Astrocyte of the cerebellum (primary cell): ENCODE measurements around the gene CST9.

Experiments used
- DNase-seq: peaks from one replicate; pipeline ENCODE4 v3.0.0-alpha.2; 2011; ENCODE audit warnings: low read depth
- H3K4me3 ChIP-seq: 2 replicates; pipeline ENCODE4 v1.5.1; 2011; ENCODE audit warnings: mild to moderate bottlenecking, low read depth, low read length, moderate library complexity
- in situ Hi-C: cut with HindIII; loops from 2 replicates; pipeline ENCODE4 v1.10.0; 2017; ENCODE audit warnings: low sequenced_read_pairs
- TF ChIP-seq, protein P1 (sequence below): IDR thresholded peaks from 2 replicates; pipeline ENCODE4 v1.5.1; 2012; ENCODE audit warnings: low read length, low read depth, moderate library complexity, mild to moderate bottlenecking; ENCODE audit errors: missing control alignments

Gene CST9

GRCh38 chr20:23603321-23603720 is 2.4 kb downstream of the CST9 start:
- TF ChIP-seq, protein P1, sequence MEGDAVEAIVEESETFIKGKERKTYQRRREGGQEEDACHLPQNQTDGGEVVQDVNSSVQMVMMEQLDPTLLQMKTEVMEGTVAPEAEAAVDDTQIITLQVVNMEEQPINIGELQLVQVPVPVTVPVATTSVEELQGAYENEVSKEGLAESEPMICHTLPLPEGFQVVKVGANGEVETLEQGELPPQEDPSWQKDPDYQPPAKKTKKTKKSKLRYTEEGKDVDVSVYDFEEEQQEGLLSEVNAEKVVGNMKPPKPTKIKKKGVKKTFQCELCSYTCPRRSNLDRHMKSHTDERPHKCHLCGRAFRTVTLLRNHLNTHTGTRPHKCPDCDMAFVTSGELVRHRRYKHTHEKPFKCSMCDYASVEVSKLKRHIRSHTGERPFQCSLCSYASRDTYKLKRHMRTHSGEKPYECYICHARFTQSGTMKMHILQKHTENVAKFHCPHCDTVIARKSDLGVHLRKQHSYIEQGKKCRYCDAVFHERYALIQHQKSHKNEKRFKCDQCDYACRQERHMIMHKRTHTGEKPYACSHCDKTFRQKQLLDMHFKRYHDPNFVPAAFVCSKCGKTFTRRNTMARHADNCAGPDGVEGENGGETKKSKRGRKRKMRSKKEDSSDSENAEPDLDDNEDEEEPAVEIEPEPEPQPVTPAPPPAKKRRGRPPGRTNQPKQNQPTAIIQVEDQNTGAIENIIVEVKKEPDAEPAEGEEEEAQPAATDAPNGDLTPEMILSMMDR = no peak
- in situ Hi-C loops = no loop called here
- H3K4me3 ChIP-seq = no peak overlapping the region
- DNase-seq = no peak

- in situ Hi-C loops = no loop called here
- no peak for DNase-seq
- H3K4me3 ChIP-seq = no peak overlapping the region
- TF ChIP-seq, protein P1 = no peak
Measured at GRCh38 chr20:23602699-23603098, 3.0 kb downstream of the CST9 start.

- H3K4me3 ChIP-seq = no peak overlapping the region
- TF ChIP-seq, protein P1 = no peak
- in situ Hi-C loops = no loop called here
- no peak for DNase-seq
Measured at GRCh38 chr20:23602241-23602640, 3.5 kb downstream of the CST9 start.

- TF ChIP-seq, protein P1 = no peak
- no peak overlapping the region for H3K4me3 ChIP-seq
- no peak for DNase-seq
- in situ Hi-C loops = no loop called here
Measured at GRCh38 chr20:23601715-23602114, 4.0 kb downstream of the CST9 start.

DNA sequence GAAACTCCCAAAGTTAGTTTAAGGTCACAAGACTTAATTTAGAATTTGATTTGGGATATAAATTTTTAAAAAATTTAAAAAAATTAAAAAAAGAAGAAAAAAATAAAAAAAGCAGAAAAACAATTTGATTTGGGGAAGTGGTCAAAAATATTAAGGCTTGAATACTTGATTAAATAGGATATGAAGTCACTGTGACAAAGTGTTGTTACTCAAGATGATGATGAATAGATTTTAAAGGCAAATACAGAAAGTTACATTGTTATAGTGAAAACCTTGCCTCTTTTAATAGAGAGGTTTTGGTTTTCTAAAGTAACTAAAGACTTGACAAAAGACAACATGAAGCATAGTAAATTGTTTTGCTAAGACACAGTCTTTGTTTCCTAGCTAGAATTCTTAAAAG is 7.2 kb downstream of the CST9 start:
- no peak for DNase-seq
- no peak overlapping the region for H3K4me3 ChIP-seq
- TF ChIP-seq, protein P1 = no peak
- in situ Hi-C loops = no loop called here

GRCh38 chr20:23596579-23597250 is 9.0 kb downstream of the CST9 start:
- in situ Hi-C loops = no loop called here
- H3K4me3 ChIP-seq = no peak overlapping the region
- TF ChIP-seq, protein P1 = no peak
- DNase-seq = no peak
